H1 (cell line): ENCODE data around the gene VSIR. TPM values are rescaled to one million over a fixed set of nuclear protein-coding genes. Genes with fewer than 3 reads are reported as not detected.

Experiments
- CTCF ChIA-PET: fragments of 300-600 bp; sonication (Branson Sonifier 250); formaldehyde crosslinking; loops from one replicate; lab custom pipeline; 2021; ENCODE audit not compliant: partially characterized antibody; lab: Charles Lee
- POLR2A ChIA-PET: fragments of 300-600 bp; sonication (Branson Sonifier 250); formaldehyde crosslinking; loops from one replicate; lab custom pipeline; 2021; ENCODE audit warnings: inconsistent platforms; ENCODE audit not compliant: partially characterized antibody; lab: Charles Lee
- DNase-seq, 2 experiments: peaks; one replicate each; pipeline versions ENCODE4 v3.0.0 to v3.0.0-alpha.2; 2010 to 2022; ENCODE audit warnings: low spot score in 2 of 2, low read depth in 1 of 2, mixed read lengths in 1 of 2
- FAIRE-seq: peaks from 2 replicates; lab custom pipeline; 2011; peaks lifted over from hg19 to GRCh38; lab: Jason Lieb, UNC
- H2AFZ ChIP-seq: 2 replicates; pipeline ENCODE4 v1.8.1; 2012; ENCODE audit warnings: low read length, inconsistent platforms
- H2AK5ac ChIP-seq: 2 replicates; pipeline ENCODE4 v1.6.1; 2013; ENCODE audit warnings: low read depth, low read length
- H2BK120ac ChIP-seq: replicated peaks from 2 replicates; pipeline ENCODE3; 2013; ENCODE audit warnings: low read depth, low read length, inconsistent platforms
- H2BK12ac ChIP-seq: 2 replicates; pipeline ENCODE4 v1.6.1; 2013; ENCODE audit warnings: low read depth, low read length
- H2BK15ac ChIP-seq: 2 replicates; pipeline ENCODE4 v1.6.1; 2013; ENCODE audit warnings: low read length
- H2BK20ac ChIP-seq: 2 replicates; pipeline ENCODE4 v1.6.1; 2013; ENCODE audit warnings: low read length
- H2BK5ac ChIP-seq: 2 replicates; pipeline ENCODE4 v1.6.1; 2013; ENCODE audit warnings: low read depth, low read length
- H3K14ac ChIP-seq: 2 replicates; pipeline ENCODE4 v1.6.1; 2013; ENCODE audit warnings: inconsistent platforms; ENCODE audit not compliant: insufficient read length
- H3K18ac ChIP-seq: 2 replicates; pipeline ENCODE4 v1.6.1; 2013; ENCODE audit warnings: low read length; ENCODE audit errors: extremely low read depth
- H3K23ac ChIP-seq: 2 replicates; pipeline ENCODE4 v1.6.1; 2013; ENCODE audit warnings: inconsistent platforms; ENCODE audit not compliant: insufficient read length
- H3K23me2 ChIP-seq: 2 replicates; pipeline ENCODE4 v1.6.1; 2013; ENCODE audit warnings: low read depth, low read length
- H3K27ac ChIP-seq: 2 replicates; pipeline ENCODE4 v1.6.1; 2011; ENCODE audit warnings: low read depth, low read length, inconsistent platforms
- H3K27me3 ChIP-seq, 4 experiments: replicated peaks in 1 of 4; 1 replicate in 1 of 4; 2 replicates in 3 of 4; pipeline versions ENCODE4 v1.6.1 to v1.8.1; 2011 to 2013; ENCODE audit warnings: low read length in 3 of 4, mild to moderate bottlenecking in 3 of 4, inconsistent platforms in 2 of 4, mixed read lengths in 2 of 4, moderate library complexity in 1 of 4; ENCODE audit not compliant: control insufficient read depth in 3 of 4, insufficient read depth in 3 of 4; ENCODE audit errors: extremely low read depth in 1 of 4
- H3K36me3 ChIP-seq, 4 experiments: 2 replicates each; pipeline versions ENCODE4 v1.6.1 to v1.8.1; 2011 to 2013; ENCODE audit warnings: mild to moderate bottlenecking in 4 of 4, low read length in 3 of 4, moderate library complexity in 2 of 4, control low read depth in 1 of 4, inconsistent platforms in 1 of 4; ENCODE audit not compliant: insufficient read depth in 4 of 4, control insufficient read depth in 2 of 4
- H3K4ac ChIP-seq: replicated peaks from 2 replicates; pipeline ENCODE3; 2013; ENCODE audit warnings: low read length, low read depth, mixed read lengths, inconsistent platforms; ENCODE audit not compliant: insufficient read length
- H3K4me1 ChIP-seq, 4 experiments: replicated peaks in 1 of 4; 1 replicate in 1 of 4; 2 replicates in 3 of 4; pipeline versions ENCODE4 v1.6.1 to v1.8.1; 2011 to 2013; ENCODE audit warnings: low read length in 3 of 4, inconsistent platforms in 2 of 4, mixed read lengths in 1 of 4; ENCODE audit not compliant: insufficient read depth in 4 of 4, control insufficient read depth in 3 of 4
- H3K4me2 ChIP-seq, 2 experiments: 2 replicates each; pipeline versions ENCODE4 v1.6.1 to v1.8.1; 2011 to 2013; ENCODE audit warnings: low read depth in 2 of 2, low read length in 2 of 2, control low read depth in 1 of 2, inconsistent platforms in 1 of 2, mild to moderate bottlenecking in 1 of 2; ENCODE audit not compliant: insufficient read depth in 1 of 2
- H3K4me3 ChIP-seq, 4 experiments: fragments of 200-600, 300-600 bp in 1 of 4; sonication (generic), shearing (Covaris generic), sonication (Bioruptor Twin) in 1 of 4; 2 replicates each; pipeline versions ENCODE4 v1.5.1 to v1.8.1; 2011 to 2016; ENCODE audit warnings: low read length in 4 of 4, low read depth in 3 of 4, control low read depth in 2 of 4, inconsistent platforms in 2 of 4, mild to moderate bottlenecking in 2 of 4, mixed read lengths in 1 of 4, moderate library complexity in 1 of 4; ENCODE audit not compliant: insufficient read depth in 2 of 4; ENCODE audit errors: extremely low read depth in 1 of 4
- H3K56ac ChIP-seq: replicated peaks from 2 replicates; pipeline ENCODE3; 2013; ENCODE audit warnings: low read depth, mild to moderate bottlenecking, mixed read lengths, low read length, inconsistent platforms; ENCODE audit not compliant: insufficient read length
- H3K79me1 ChIP-seq: 2 replicates; pipeline ENCODE4 v1.6.1; 2013; ENCODE audit warnings: low read depth, low read length, control low read depth
- H3K79me2 ChIP-seq, 2 experiments: 2 replicates each; pipeline versions ENCODE4 v1.6.1 to v1.8.1; 2012 to 2013; ENCODE audit warnings: low read length in 2 of 2, mild to moderate bottlenecking in 2 of 2, inconsistent platforms in 1 of 2; ENCODE audit not compliant: insufficient read depth in 2 of 2, control insufficient read depth in 1 of 2
- H3K9ac ChIP-seq, 4 experiments: replicated peaks in 1 of 4; 1 replicate in 1 of 4; 2 replicates in 3 of 4; pipeline versions ENCODE4 v1.6.1 to v1.8.1; 2011 to 2013; ENCODE audit warnings: low read depth in 3 of 4, low read length in 3 of 4, control low read depth in 2 of 4, mild to moderate bottlenecking in 2 of 4, moderate library complexity in 2 of 4, inconsistent platforms in 1 of 4; ENCODE audit errors: extremely low read depth in 1 of 4
- H3K9me3 ChIP-seq, 2 experiments: 2 replicates each; pipeline versions ENCODE4 v1.6.1 to v1.8.1; 2012 to 2013; ENCODE audit warnings: mild to moderate bottlenecking in 2 of 2, moderate library complexity in 2 of 2, control low read depth in 1 of 2, inconsistent platforms in 1 of 2, low read depth in 1 of 2, low read length in 1 of 2, mixed read lengths in 1 of 2; ENCODE audit not compliant: insufficient read depth in 2 of 2
- H4K20me1 ChIP-seq, 2 experiments: replicated peaks in 1 of 2; 2 replicates each; pipeline versions ENCODE3 to v1.8.1; 2011 to 2013; ENCODE audit warnings: inconsistent platforms in 2 of 2, low read length in 2 of 2, mild to moderate bottlenecking in 1 of 2; ENCODE audit not compliant: insufficient read depth in 2 of 2, control insufficient read depth in 1 of 2
- H4K5ac ChIP-seq: 2 replicates; pipeline ENCODE4 v1.6.1; 2013; ENCODE audit warnings: low read length, low read depth, mixed read lengths, inconsistent platforms; ENCODE audit not compliant: insufficient read length
- H4K8ac ChIP-seq: 2 replicates; pipeline ENCODE4 v1.8.0; 2013; ENCODE audit warnings: mild to moderate bottlenecking, moderate library complexity, low read length, inconsistent platforms; ENCODE audit not compliant: insufficient read depth; ENCODE audit errors: extremely low read depth
- H4K91ac ChIP-seq: replicated peaks from 2 replicates; pipeline ENCODE3; 2013; ENCODE audit warnings: low read length, mixed read lengths, inconsistent platforms; ENCODE audit not compliant: insufficient read length
- ATF2 ChIP-seq: IDR thresholded peaks from 2 replicates; pipeline ENCODE4 v1.6.1; 2012; ENCODE audit warnings: low read length, inconsistent platforms
- CBX5 ChIP-seq: fragments of 300-800, 300-1000 bp; sonication (generic); IDR thresholded peaks from 2 replicates; pipeline ENCODE4 v1.7.1; 2016; ENCODE audit warnings: antibody characterized with exemption, low read length, low read depth
- E2F6 ChIP-seq: IDR thresholded peaks from 2 replicates; pipeline ENCODE4 v1.6.1; 2012; ENCODE audit warnings: inconsistent platforms
- GABPA ChIP-seq: IDR thresholded peaks from 2 replicates; pipeline ENCODE4 v1.6.1; 2011; ENCODE audit warnings: mild to moderate bottlenecking, low read length, moderate library complexity, borderline replicate concordance; ENCODE audit not compliant: insufficient read depth
- PHF8 ChIP-seq: fragments of 200-600 bp; sonication (generic); conservative IDR thresholded peaks from 2 replicates; pipeline ENCODE4 v1.7.1; 2012; ENCODE audit warnings: low read depth, mild to moderate bottlenecking, inconsistent platforms, low read length, moderate library complexity
- SIX5 ChIP-seq: IDR thresholded peaks from 2 replicates; pipeline ENCODE4 v1.6.1; 2011; ENCODE audit warnings: mild to moderate bottlenecking, low read depth, low read length
- TBP ChIP-seq: IDR thresholded peaks from 2 replicates; pipeline ENCODE4 v1.6.1; 2011; ENCODE audit warnings: low read depth, low read length, improper control_type of control experiment
- WGBS, 2 experiments: shearing (Covaris generic) in 1 of 2; methylation state at CpG; one replicate each; pipeline versions ENCODE4 v1.1.6 to v1.1.7; 2013 to 2015; ENCODE audit warnings: low lambda C conversion rate in 2 of 2, mixed read lengths in 2 of 2, inconsistent platforms in 1 of 2, low coverage in 1 of 2, missing lambda C conversion rate in 1 of 2; ENCODE audit not compliant: insufficient replicate concordance in 2 of 2, insufficient coverage in 1 of 2, insufficient read length in 1 of 2; ENCODE audit errors: extremely low coverage in 1 of 2, missing lambda C conversion rate in 1 of 2; 5-methylcytosine and 5-hydroxymethylcytosine counted together
- polyA plus RNA-seq, 7 experiments: library from polyadenylated mRNA; depleted of rRNA in 3 of 7; stranded (reverse) in 5 of 7; unstranded in 2 of 7; fragments of >200 nt in 5 of 7; fragments of 200-250 nt in 2 of 7; gene quantifications; 1 replicate in 5 of 7; 2 replicates in 1 of 7; 4 replicates in 1 of 7; pipeline versions ENCODE4 v1.2.1 to v1.2.3, GENCODE V29; 2011 to 2013; ENCODE audit warnings: missing spikeins in 2 of 7, mixed read lengths in 2 of 7
- total RNA-seq: library from RNA; stranded (reverse); fragmentation: NEBNext Ultra II Directional; extraction: Animal tissue kit (Norgen Biotek cat#: 25700); gene quantifications from 2 replicates; pipeline ENCODE4 v1.2.1, GENCODE V29; 2021

VSIR gene
- total and polyA plus RNA-seq, 2 of the 8 experiments (the other 6 are each of a cell fraction or from before 2014, with no cell fraction given) = 0.33 TPM; not detected in 1

DNA sequence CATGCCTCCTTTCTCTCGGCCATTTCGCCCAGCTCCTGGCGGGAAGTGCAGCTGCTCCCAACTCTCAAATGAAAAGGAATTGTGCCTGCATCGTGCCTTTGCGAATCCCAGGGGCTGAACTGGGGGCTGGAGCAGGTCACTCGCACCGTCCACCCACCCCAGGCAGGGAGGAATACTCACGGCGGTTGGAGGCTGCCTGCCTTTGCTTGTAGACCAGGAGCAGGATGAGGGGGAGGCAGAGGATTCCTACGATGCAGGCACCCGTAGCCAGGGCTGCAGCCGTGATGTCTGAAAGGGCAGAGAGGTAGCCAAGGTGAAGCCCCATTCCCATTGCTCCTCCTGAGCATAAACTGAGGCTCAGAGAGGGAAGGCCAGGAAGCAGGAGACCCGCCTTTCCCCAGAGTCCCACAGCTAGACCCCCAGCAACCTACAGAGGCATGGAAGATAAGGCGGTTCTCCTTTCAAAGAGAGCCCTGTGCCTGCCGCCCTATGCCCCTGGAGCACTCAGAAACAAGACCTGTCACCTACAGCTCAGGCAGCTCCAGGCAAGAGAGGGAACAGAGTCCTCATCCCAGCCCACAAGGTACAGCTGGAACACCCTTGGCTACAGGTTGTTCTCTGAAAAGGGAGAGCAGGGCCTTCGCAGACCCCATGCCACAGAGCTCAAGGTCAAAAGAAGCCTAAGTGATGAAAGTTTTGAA is 18.0 kb downstream of the VSIR start:
- H3K4ac ChIP-seq = no peak overlapping the region
- H2AK5ac ChIP-seq = 0 out of 2 replicates have a peak overlapping the region, but pooled peaks have one; percentile 61
- H3K56ac ChIP-seq = no peak overlapping the region
- H4K91ac ChIP-seq = no peak overlapping the region
- FAIRE-seq (no peak), DNase-seq (no peak)
- ChIA-PET CTCF (interaction anchor here (1.0 to 4.0 kb wide), 10 partner anchors 9 to 435 kb away, joined by 3 to 24 read pairs (median 4); partner anchors contain the start of gene VSIR), POLR2A (no interaction called here)
- no peaks in the 10 kb centered on the region for H4K20me1 ChIP-seq
- TF ChIP-seq GABPA (no peak), E2F6 (no peak), ATF2 (no peak), CBX5 (no peak), TBP (no peak), PHF8 (no peak), SIX5 (no peak)
- H2BK20ac ChIP-seq = no peak overlapping the region
- no peak overlapping the region for H3K4me2 ChIP-seq
- H3K14ac ChIP-seq = no peak overlapping the region
- H3K36me3 ChIP-seq = no peaks in the 10 kb centered on the region
- no peaks in the 10 kb centered on the region; a peak in 2 of 7 replicates for H3K27me3 ChIP-seq
- H2BK12ac ChIP-seq = peak overlapping the region; percentile 27; the same call in 1 of the 2 replicates
- H3K79me2 ChIP-seq = no peaks in the 10 kb centered on the region
- peaks cover 0 to 7% (median 4%) of the 10 kb centered on the region in 4 experiments; a peak in 5 of 7 replicates for H3K4me1 ChIP-seq
- no peak overlapping the region for H2BK5ac ChIP-seq
- no peak overlapping the region for H2BK15ac ChIP-seq
- H3K9ac ChIP-seq = no peak overlapping the region
- 86% methylated on average over 16 of the region's 16 CpGs; no CpG with 5 or more reads in 1 of the 2 experiments for WGBS, 2 experiments
- H4K5ac ChIP-seq = no peak overlapping the region
- no peak overlapping the region for H2BK120ac ChIP-seq
- no peak overlapping the region for H3K18ac ChIP-seq
- H3K4me3 ChIP-seq = no peak overlapping the region
- no peak overlapping the region for H3K23ac ChIP-seq
- H3K23me2 ChIP-seq = no peaks in the 10 kb centered on the region
- H3K9me3 ChIP-seq = no peaks in the 10 kb centered on the region
- no peaks in the 10 kb centered on the region for H3K79me1 ChIP-seq
- H3K27ac ChIP-seq = no peak overlapping the region
- H2AFZ ChIP-seq = no peak overlapping the region
- H4K8ac ChIP-seq = no peak overlapping the region
